Keratinocyte (primary cell): Measurements from ENCODE around the gene AMBRA1. TPM values are rescaled to one million over a fixed set of nuclear protein-coding genes. Genes with fewer than 3 reads are reported as not detected.

Source experiments
- DNase-seq: peaks from one replicate; pipeline ENCODE4 v3.0.0-alpha.2; 2011; ENCODE audit warnings: low read depth, missing footprints, low spot score
- FAIRE-seq: peaks from 2 replicates; lab custom pipeline; 2011; peaks lifted over from hg19 to GRCh38; lab: Jason Lieb, UNC
- H2AFZ ChIP-seq: 2 replicates; pipeline ENCODE4 v1.6.0; 2012; ENCODE audit warnings: low read length, control low read depth, inconsistent platforms; ENCODE audit not compliant: control insufficient read depth
- H3K27ac ChIP-seq: 2 replicates; pipeline ENCODE4 v1.5.1; 2011; ENCODE audit warnings: low read length; ENCODE audit not compliant: control insufficient read depth, insufficient read depth
- H3K27me3 ChIP-seq: 3 replicates; pipeline ENCODE4 v1.6.0; 2011; ENCODE audit warnings: low read length; ENCODE audit not compliant: control insufficient read depth, insufficient read depth; ENCODE audit errors: extremely low read depth
- H3K36me3 ChIP-seq, 2 experiments: 2 replicates in 1 of 2; 3 replicates in 1 of 2; pipeline ENCODE4 v1.5.1; 2011; ENCODE audit warnings: low read length in 2 of 2, mild to moderate bottlenecking in 1 of 2; ENCODE audit not compliant: control insufficient read depth in 2 of 2, insufficient read depth in 2 of 2; ENCODE audit errors: extremely low read depth in 1 of 2
- H3K4me1 ChIP-seq: 3 replicates; pipeline ENCODE4 v1.5.1; 2011; ENCODE audit warnings: low read length; ENCODE audit not compliant: control insufficient read depth, insufficient read depth; ENCODE audit errors: extremely low read depth
- H3K4me2 ChIP-seq: 3 replicates; pipeline ENCODE4 v1.6.0; 2011; ENCODE audit warnings: low read depth, low read length; ENCODE audit not compliant: control insufficient read depth, insufficient read depth; ENCODE audit errors: extremely low read depth
- H3K4me3 ChIP-seq, 3 experiments: fragments of 200-600 bp in 1 of 3; sonication (generic) in 1 of 3; 2 replicates in 2 of 3; 3 replicates in 1 of 3; pipeline ENCODE4 v1.5.1; 2011 to 2016; ENCODE audit warnings: low read length in 3 of 3, mild to moderate bottlenecking in 3 of 3, control low read depth in 2 of 3, inconsistent platforms in 1 of 3, low read depth in 1 of 3, mixed read lengths in 1 of 3, mixed run types in 1 of 3, moderate library complexity in 1 of 3; ENCODE audit not compliant: control insufficient read depth in 2 of 3, insufficient read depth in 2 of 3; ENCODE audit errors: extremely low read depth in 1 of 3
- H3K79me2 ChIP-seq: 2 replicates; pipeline ENCODE4 v1.6.0; 2012; ENCODE audit warnings: low read length; ENCODE audit not compliant: control insufficient read depth, insufficient read depth
- H3K9ac ChIP-seq: 3 replicates; pipeline ENCODE4 v1.6.0; 2011; ENCODE audit warnings: low read length; ENCODE audit not compliant: control insufficient read depth, insufficient read depth; ENCODE audit errors: extremely low read depth
- H3K9me1 ChIP-seq: 3 replicates; pipeline ENCODE4 v1.6.0; 2011; ENCODE audit warnings: low read length; ENCODE audit not compliant: control insufficient read depth, insufficient read depth; ENCODE audit errors: extremely low read depth
- H3K9me3 ChIP-seq: 2 replicates; pipeline ENCODE4 v1.5.1; 2012; ENCODE audit warnings: low read depth, low read length; ENCODE audit not compliant: control insufficient read depth
- H4K20me1 ChIP-seq: 3 replicates; pipeline ENCODE4 v1.6.0; 2011; ENCODE audit warnings: low read length; ENCODE audit not compliant: control insufficient read depth, insufficient read depth; ENCODE audit errors: extremely low read depth
- CTCF ChIP-seq, 3 experiments: IDR thresholded peaks in 1 of 3; conservative IDR thresholded peaks in 1 of 3; optimal IDR thresholded peaks in 1 of 3; 2 replicates in 2 of 3; 3 replicates in 1 of 3; pipeline versions ENCODE3 to v1.5.1; 2011; ENCODE audit warnings: low read length in 3 of 3, mild to moderate bottlenecking in 3 of 3, moderate library complexity in 2 of 3, control low read depth in 1 of 3, inconsistent platforms in 1 of 3; ENCODE audit not compliant: insufficient read depth in 2 of 3; ENCODE audit errors: extremely low read depth in 1 of 3
- EZH2 ChIP-seq: IDR thresholded peaks from one replicate; pipeline ENCODE4 v1.6.1; 2012; ENCODE audit warnings: inconsistent platforms, mild to moderate bottlenecking, low read length, moderate library complexity
- dilution Hi-C: fragments of 300-500 bp; cut with MboI; formaldehyde crosslinking; loops from one replicate; pipeline ENCODE4 v1.7.0; 2020; ENCODE audit warnings: low sequenced_read_pairs; ENCODE audit not compliant: extremely low pct_ligation_motif_present
- polyA plus RNA-seq, 5 experiments: library from polyadenylated mRNA; depleted of rRNA in 3 of 5; stranded (reverse) in 3 of 5; stranded (forward) in 1 of 5; unstranded in 1 of 5; fragments of >200 nt; gene quantifications; 1 replicate in 1 of 5; 2 replicates in 3 of 5; 3 replicates in 1 of 5; pipeline versions ENCODE4 v1.2.1 to v1.2.3, GENCODE V29; 2011 to 2012; ENCODE audit warnings: missing spikeins in 2 of 5, low read depth in 1 of 5, low replicate concordance in 1 of 5
- small RNA-seq, 3 experiments: library from RNA; depleted of rRNA; stranded (forward); fragments of <200 nt; gene quantifications; one replicate each; pipeline ENCODE3, GENCODE V24; 2012; ENCODE audit warnings: low read depth in 3 of 3, low replicate concordance in 1 of 3; ENCODE audit not compliant: insufficient read length in 3 of 3

AMBRA1 gene
- polyA plus RNA-seq, 1 donor (not counting 4 experiments of a cell fraction or from before 2014, with no cell fraction given), result 10.5 TPM

GRCh38 chr11:46346886-46347636 is 246.8 kb downstream of the AMBRA1 start, which contains the start of gene DGKZ:
TSS of gene DGKZ (plus strand) at chr11:46347463. CDS start at chr11:46347660, 197 bp downstream.
- peak within 1 kb of the TSS; percentile 84 for H3K9ac ChIP-seq
- H3K36me3 ChIP-seq, result peaks cover 2 to 8% of the 10 kb centered on the region in 2 experiments
- H3K9me3 ChIP-seq, result no peaks in the 10 kb centered on the region
- FAIRE-seq, result no peak
- peaks cover 3% of the 10 kb centered on the region for H4K20me1 ChIP-seq
- H3K4me1 ChIP-seq, result peaks cover 72% of the 10 kb centered on the region
- H3K79me2 ChIP-seq, result peaks cover 60% of the 10 kb centered on the region
- no peak for DNase-seq
- H3K4me2 ChIP-seq, result peak within 1 kb of the TSS; percentile 97
- H3K27me3 ChIP-seq, result no peaks in the 10 kb centered on the region
- TF ChIP-seq CTCF (optimal IDR thresholded peaks at IDR 0.05 in 1 of 3, IDR thresholded peaks at IDR 0.05 in 1 of 3, conservative IDR thresholded peaks at IDR 0.05 in 1 of 3; ENCODE audit: extremely low read depth in 1 of 3, insufficient read depth in 2 of 3, low read length in 3 of 3) (peak in 2 of 3 experiments; percentile 58 to 92), EZH2 (no peak)
- dilution Hi-C loops, result no loop called here
- peak within 1 kb of the TSS; percentile 79 to 88 (median 86) for H3K4me3 ChIP-seq
- peak within 1 kb of the TSS; percentile 49 for H3K27ac ChIP-seq
- H3K9me1 ChIP-seq, result peaks cover 5% of the 10 kb centered on the region
- peak within 1 kb of the TSS; percentile 64 for H2AFZ ChIP-seq

Small RNA genes lying within 50 kb of the gene (small RNA-seq; reads per million reads assigned to genes)
- 0 reads per million in 3 experiments for gene MIR3160-1
- gene MIR4688, result 0 reads per million in 3 experiments

Other genes starting within 250 kb of the AMBRA1 start
- gene DGKZ, start 246.6 kb downstream of the AMBRA1 start, polyA plus RNA-seq, result 23.3 to 43.9 TPM (median 39.1 TPM) in 3 replicates
- 5.4 to 8.8 TPM (median 6.5 TPM) in 3 replicates for gene MDK, start 212.4 kb downstream of the AMBRA1 start, polyA plus RNA-seq
- gene CHRM4, start 202.2 kb downstream of the AMBRA1 start, polyA plus RNA-seq, result 0.06 TPM in 1 of 3 replicates, not detected in the others
- gene HARBI1, start 23.2 kb upstream of the AMBRA1 start, polyA plus RNA-seq, result 5.5 to 6.4 TPM (median 5.6 TPM) in 3 replicates
- 33.3 to 42.9 TPM (median 34.3 TPM) in 3 replicates for gene ATG13, start 23.5 kb upstream of the AMBRA1 start, polyA plus RNA-seq
- 19.5 to 27.4 TPM (median 22.8 TPM) in 3 replicates for gene ARHGAP1, start 106.6 kb upstream of the AMBRA1 start, polyA plus RNA-seq
- 4.0 to 8.1 TPM (median 5.0 TPM) in 3 replicates for gene ZNF408, start 107.0 kb upstream of the AMBRA1 start, polyA plus RNA-seq
- not detected in 3 replicates for gene F2, start 125.2 kb upstream of the AMBRA1 start, polyA plus RNA-seq